ENCODE data around the gene ZNF792.
"Not testable (repeated sequence)": the region's sequence is repeated elsewhere in the genome, so short reads cannot be mapped to it uniquely, and the experiment has no call there.

GRCh38 chr19:35007427-35007826 lies 43.4 kb upstream of the ZNF792 start:
- not testable (repeated sequence) for TF ChIP-seq CTCF (IDR thresholded peaks at IDR 0.05; ENCODE audit: low read length); EZH2 (IDR thresholded peaks at IDR 0.05; ENCODE audit: borderline replicate concordance, low read length)
